ENCODE data around the gene CPPED1. TPM values are rescaled to one million over a fixed set of nuclear protein-coding genes. Genes with fewer than 3 reads are reported as not detected.

CPPED1 gene
- total RNA-seq, 1 donor from 2014 or later = 13.2 TPM

- TF ChIP-seq CTCF (IDR thresholded peaks at IDR 0.05; ENCODE audit: unreplicated experiment) = no peak
- Mint-ChIP-seq H3K4me3 (ENCODE audit: low read depth) (no peak overlapping the region), H3K27ac (no peak overlapping the region), H3K9me3 (ENCODE audit: low read depth) (peaks cover 3% of the 10 kb centered on the region), H3K36me3 (ENCODE audit: insufficient read depth) (no peaks in the 10 kb centered on the region), H3K27me3 (no peaks in the 10 kb centered on the region), H3K4me1 (ENCODE audit: low read depth) (no peaks in the 10 kb centered on the region)
- DNase-seq (ENCODE audit: low spot score, unreplicated experiment) = no peak
Measured at GRCh38 chr16:12637002-12637401, 166.7 kb downstream of the CPPED1 start.

DNA sequence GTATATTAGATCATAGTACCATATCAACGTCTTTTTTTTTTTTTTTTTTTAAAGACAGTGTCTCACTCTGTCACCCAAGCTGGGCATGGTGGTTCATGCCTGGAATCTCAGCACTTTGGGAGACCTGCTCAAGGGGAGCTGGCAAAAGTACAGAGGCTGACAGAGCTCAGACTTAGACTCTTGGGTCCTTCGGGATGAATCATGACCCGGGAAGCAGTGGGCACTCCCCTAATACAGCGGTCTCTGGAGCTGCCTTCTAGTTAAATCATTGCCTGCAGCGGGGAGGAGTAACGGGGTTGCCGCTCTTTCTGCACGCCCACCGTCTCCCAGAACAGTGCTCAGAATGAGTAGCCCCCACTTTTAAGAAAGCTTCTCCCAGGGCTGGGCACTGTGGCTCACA is 174.4 kb downstream of the CPPED1 start:
- H3K4me3 Mint-ChIP-seq (ENCODE audit: low read depth) = no peak overlapping the region
- no peaks in the 10 kb centered on the region for H3K9me3 Mint-ChIP-seq (ENCODE audit: low read depth)
- no peaks in the 10 kb centered on the region for H3K4me1 Mint-ChIP-seq (ENCODE audit: low read depth)
- DNase-seq (ENCODE audit: low spot score, unreplicated experiment) = no peak
- H3K36me3 Mint-ChIP-seq (ENCODE audit: insufficient read depth) = no peaks in the 10 kb centered on the region
- no peak for TF ChIP-seq CTCF (IDR thresholded peaks at IDR 0.05; ENCODE audit: unreplicated experiment)
- H3K27me3 Mint-ChIP-seq = no peaks in the 10 kb centered on the region
- H3K27ac Mint-ChIP-seq = no peak overlapping the region

- H3K27me3 Mint-ChIP-seq = no peaks in the 10 kb centered on the region
Measured at GRCh38 chr16:12628536-12628935, 175.2 kb downstream of the CPPED1 start.

DNA sequence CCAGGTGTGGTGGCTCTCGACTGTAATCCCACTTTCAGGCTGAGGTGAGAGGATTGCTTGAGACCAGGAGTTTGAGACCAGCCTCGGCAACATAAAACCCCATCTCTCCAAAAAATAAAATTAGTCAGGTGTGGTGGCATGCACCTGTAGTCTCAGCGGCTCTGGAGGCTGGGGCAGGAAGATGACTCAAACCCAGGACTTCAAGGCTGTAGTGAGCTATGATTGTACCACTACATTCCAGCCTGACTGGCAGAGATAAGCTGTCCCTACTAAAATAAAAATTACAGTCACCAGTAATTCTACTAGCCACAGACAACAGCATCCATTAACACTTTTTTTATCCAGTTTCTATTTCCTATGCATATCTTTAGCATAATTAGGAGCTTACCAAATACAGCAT is 176.3 kb downstream of the CPPED1 start:
- H3K27me3 Mint-ChIP-seq = no peaks in the 10 kb centered on the region
- no peak overlapping the region for H3K27ac Mint-ChIP-seq
- no peaks in the 10 kb centered on the region for H3K4me1 Mint-ChIP-seq (ENCODE audit: low read depth)
- H3K4me3 Mint-ChIP-seq (ENCODE audit: low read depth) = no peak overlapping the region
- no peak for TF ChIP-seq CTCF (IDR thresholded peaks at IDR 0.05; ENCODE audit: unreplicated experiment)
- no peaks in the 10 kb centered on the region for H3K9me3 Mint-ChIP-seq (ENCODE audit: low read depth)
- no peak for DNase-seq (ENCODE audit: low spot score, unreplicated experiment)
- H3K36me3 Mint-ChIP-seq (ENCODE audit: insufficient read depth) = no peaks in the 10 kb centered on the region

More at GRCh38 chr16:12628536-12628935, 175.2 kb downstream of the CPPED1 start:
- no peak for TF ChIP-seq CTCF (IDR thresholded peaks at IDR 0.05; ENCODE audit: unreplicated experiment)
- H3K9me3 Mint-ChIP-seq (ENCODE audit: low read depth) = no peaks in the 10 kb centered on the region
- H3K36me3 Mint-ChIP-seq (ENCODE audit: insufficient read depth) = no peaks in the 10 kb centered on the region
- H3K4me3 Mint-ChIP-seq (ENCODE audit: low read depth) = no peak overlapping the region
- no peak for DNase-seq (ENCODE audit: low spot score, unreplicated experiment)
- H3K27ac Mint-ChIP-seq = no peak overlapping the region
- no peaks in the 10 kb centered on the region for H3K4me1 Mint-ChIP-seq (ENCODE audit: low read depth)

DNA sequence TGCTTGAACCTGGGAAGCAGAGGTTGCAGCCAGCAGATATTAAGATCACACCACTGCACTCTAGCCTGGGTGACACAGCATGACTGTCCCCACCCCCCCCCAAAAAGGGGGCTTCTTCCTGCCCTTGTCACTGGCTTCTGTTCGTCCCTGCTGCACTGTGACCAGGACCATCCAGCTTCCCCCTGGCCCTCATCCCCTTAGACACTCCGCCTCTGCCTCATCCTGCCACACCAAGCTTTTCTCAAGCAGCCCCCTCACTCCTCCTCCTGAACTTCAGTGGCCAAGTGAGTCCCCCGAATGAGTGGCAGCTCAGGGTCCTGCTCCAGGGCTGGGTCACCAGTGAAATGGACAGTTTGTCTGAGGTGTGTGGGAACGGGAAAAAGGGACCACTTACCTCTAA is 177.3 kb downstream of the CPPED1 start:
- Mint-ChIP-seq H3K9me3 (ENCODE audit: low read depth) (no peaks in the 10 kb centered on the region), H3K4me1 (ENCODE audit: low read depth) (no peaks in the 10 kb centered on the region), H3K27ac (no peak overlapping the region), H3K4me3 (ENCODE audit: low read depth) (no peak overlapping the region), H3K27me3 (no peaks in the 10 kb centered on the region), H3K36me3 (ENCODE audit: insufficient read depth) (no peaks in the 10 kb centered on the region)
- no peak for DNase-seq (ENCODE audit: low spot score, unreplicated experiment)
- TF ChIP-seq CTCF (IDR thresholded peaks at IDR 0.05; ENCODE audit: unreplicated experiment) = no peak

Data from progenitor cell of endocrine pancreas (in vitro differentiated cells).